ENCODE results near the gene GTPBP3. TPM values are rescaled to one million over a fixed set of nuclear protein-coding genes. Genes with fewer than 3 reads are reported as not detected.

The GTPBP3 gene
- total RNA-seq, 1 experiment from 2014 or later, result 62.9 TPM

- WGBS (ENCODE audit: extremely low coverage, insufficient read length, low lambda C conversion rate), result no CpG with 5 or more reads among the region's 8 CpGs
- no peak overlapping the region for H3K9ac ChIP-seq (ENCODE audit: extremely low read depth, insufficient read length, low read length)
- H3K79me2 ChIP-seq (ENCODE audit: insufficient read depth, low read length), result no peaks in the 10 kb centered on the region
- peak overlapping the region in 1 of 2 experiments; percentile 75; a peak in 1 of 5 replicates for H3K4me3 Mint-ChIP-seq
- no peak overlapping the region for H2BK5ac ChIP-seq (ENCODE audit: insufficient read length, low read length)
- H3K4me2 ChIP-seq (ENCODE audit: insufficient read depth, insufficient read length, low read length), result no peak overlapping the region
- no peak overlapping the region for H2BK15ac ChIP-seq (ENCODE audit: low read depth, low read length)
- no peak overlapping the region for H3K23ac ChIP-seq (ENCODE audit: insufficient read length, low read depth, low read length)
- H2BK20ac ChIP-seq (ENCODE audit: low read depth, low read length, poor library complexity, severe bottlenecking), result no peak overlapping the region
- no peak overlapping the region for H2BK12ac ChIP-seq (ENCODE audit: insufficient read length, low read depth, low read length)
- H3K27me3 Mint-ChIP-seq (ENCODE audit: low read depth), result peaks cover 6% of the 10 kb centered on the region
- no peak for TF ChIP-seq CTCF (conservative IDR thresholded peaks at IDR 0.05)
- no peaks in the 10 kb centered on the region for H3K79me1 ChIP-seq (ENCODE audit: insufficient read depth, low read depth, low read length, poor library complexity, severe bottlenecking)
- H4K20me1 ChIP-seq (ENCODE audit: control insufficient read depth, insufficient read depth, insufficient read length), result no peaks in the 10 kb centered on the region
- no peak overlapping the region for H3T11ph ChIP-seq (ENCODE audit: low read length)
- no peaks in the 10 kb centered on the region for H3K27me3 ChIP-seq (ENCODE audit: insufficient read depth, low read length)
- H3K56ac ChIP-seq (ENCODE audit: insufficient read length, low read depth, low read length), result no peak overlapping the region
- no peak overlapping the region for H4K5ac ChIP-seq (ENCODE audit: insufficient read length, low read depth, low read length)
- H3K4me1 Mint-ChIP-seq, result peaks cover 14 to 35% of the 10 kb centered on the region in 2 experiments
- H3K36me3 Mint-ChIP-seq (ENCODE audit: insufficient read depth in 1 of 3, low read depth in 3 of 3), result peaks cover 11 to 29% (median 25%) of the 10 kb centered on the region in 3 experiments
- H4K8ac ChIP-seq (replicated peaks; ENCODE audit: insufficient read length, low read depth, low read length), result no peak overlapping the region
- H3K27ac Mint-ChIP-seq, result no peak overlapping the region
- H3K9me3 Mint-ChIP-seq, result no peaks in the 10 kb centered on the region; a peak in 1 of 5 replicates
- H3K14ac ChIP-seq (ENCODE audit: insufficient read depth, low read length), result no peak overlapping the region
- no peaks in the 10 kb centered on the region for H3K4me1 ChIP-seq (ENCODE audit: insufficient read depth, low read length)
- H3K18ac ChIP-seq (ENCODE audit: insufficient read length, low read depth, low read length), result no peak overlapping the region
- no peak for DNase-seq
- H2BK120ac ChIP-seq (ENCODE audit: low read depth, low read length, poor library complexity, severe bottlenecking), result no peak overlapping the region
- H3K27ac ChIP-seq (ENCODE audit: insufficient read length, low read depth, low read length), result no peak overlapping the region
- H3K23me2 ChIP-seq (ENCODE audit: insufficient read length, low read depth, low read length, poor library complexity, severe bottlenecking), result peaks cover 21% of the 10 kb centered on the region
- H2AFZ ChIP-seq (ENCODE audit: low read length), result no peak overlapping the region
- H3K9me3 ChIP-seq (ENCODE audit: control insufficient read depth, low read depth, low read length), result no peaks in the 10 kb centered on the region
- no peak overlapping the region for H4K91ac ChIP-seq (ENCODE audit: insufficient read length, low read depth, low read length)
- no peak overlapping the region for H2AK5ac ChIP-seq (ENCODE audit: insufficient read length, low read length)
- no peak overlapping the region for H3K4ac ChIP-seq (ENCODE audit: low read depth, low read length)
Measured at GRCh38 chr19:17332360-17332676, 5.0 kb upstream of the GTPBP3 start.

Data from H9 (cell line).